Astrocyte (in vitro differentiated cells and primary cell): ENCODE data around the gene NPEPL1. TPM values are rescaled to one million over a fixed set of nuclear protein-coding genes. Genes with fewer than 3 reads are reported as not detected.

ENCODE experiments used
- DNase-seq: peaks from one replicate; pipeline ENCODE4 v3.0.0-alpha.2; 2010; ENCODE audit warnings: low read depth
- FAIRE-seq: peaks from 2 replicates; lab custom pipeline; 2011; peaks lifted over from hg19 to GRCh38; lab: Jason Lieb, UNC
- H2AFZ ChIP-seq: 2 replicates; pipeline ENCODE4 v1.6.0; 2012; ENCODE audit warnings: low read depth, low read length, inconsistent platforms
- H3K27ac ChIP-seq: 2 replicates; pipeline ENCODE4 v1.5.1; 2011; ENCODE audit warnings: low read depth, low read length, inconsistent platforms
- H3K27me3 ChIP-seq: 2 replicates; pipeline ENCODE4 v1.6.0; 2011; ENCODE audit warnings: low read length, inconsistent platforms; ENCODE audit not compliant: insufficient read depth
- H3K36me3 ChIP-seq: 2 replicates; pipeline ENCODE4 v1.5.1; 2011; ENCODE audit warnings: low read length, inconsistent platforms; ENCODE audit not compliant: insufficient read depth
- H3K4me1 ChIP-seq: 2 replicates; pipeline ENCODE4 v1.5.1; 2011; ENCODE audit warnings: low read length, inconsistent platforms; ENCODE audit not compliant: insufficient read depth
- H3K4me2 ChIP-seq: 2 replicates; pipeline ENCODE4 v1.6.0; 2012; ENCODE audit warnings: low read length, inconsistent platforms
- H3K4me3 ChIP-seq: 2 replicates; pipeline ENCODE4 v1.5.1; 2011; ENCODE audit warnings: low read depth, mild to moderate bottlenecking, low read length, inconsistent platforms; ENCODE audit not compliant: insufficient read depth
- H3K79me2 ChIP-seq: 2 replicates; pipeline ENCODE4 v1.6.0; 2012; ENCODE audit warnings: mild to moderate bottlenecking, low read length, inconsistent platforms; ENCODE audit not compliant: insufficient read depth
- H3K9ac ChIP-seq: 2 replicates; pipeline ENCODE4 v1.6.0; 2012; ENCODE audit warnings: mild to moderate bottlenecking, low read length, inconsistent platforms
- H3K9me3 ChIP-seq: 2 replicates; pipeline ENCODE4 v1.5.1; 2012; ENCODE audit warnings: low read depth, mild to moderate bottlenecking, low read length, inconsistent platforms; ENCODE audit not compliant: insufficient read depth
- H4K20me1 ChIP-seq: 2 replicates; pipeline ENCODE4 v1.6.0; 2012; ENCODE audit warnings: low read length, inconsistent platforms; ENCODE audit not compliant: insufficient read depth
- H3K27ac Mint-ChIP-seq: one replicate; pipeline ENCODE4 v1.8.0; 2021; ENCODE audit warnings: mild to moderate bottlenecking, mixed read lengths; ENCODE audit not compliant: unreplicated experiment
- H3K27me3 Mint-ChIP-seq: one replicate; pipeline ENCODE4 v1.8.0; 2021; ENCODE audit warnings: low read depth, mixed read lengths; ENCODE audit not compliant: unreplicated experiment
- H3K36me3 Mint-ChIP-seq: one replicate; pipeline ENCODE4 v1.8.0; 2021; ENCODE audit warnings: low read depth, mixed read lengths; ENCODE audit not compliant: unreplicated experiment
- H3K4me1 Mint-ChIP-seq: one replicate; pipeline ENCODE4 v1.8.0; 2021; ENCODE audit warnings: low read depth, mixed read lengths; ENCODE audit not compliant: unreplicated experiment
- H3K4me3 Mint-ChIP-seq: one replicate; pipeline ENCODE4 v1.8.0; 2021; ENCODE audit warnings: mild to moderate bottlenecking, moderate library complexity, mixed read lengths; ENCODE audit not compliant: unreplicated experiment
- H3K9me3 Mint-ChIP-seq: one replicate; pipeline ENCODE4 v1.8.0; 2021; ENCODE audit warnings: mild to moderate bottlenecking, mixed read lengths; ENCODE audit not compliant: unreplicated experiment
- CTCF ChIP-seq: IDR thresholded peaks from 2 replicates; pipeline ENCODE4 v1.5.1; 2011; ENCODE audit warnings: low read depth, mild to moderate bottlenecking, inconsistent platforms, low read length, moderate library complexity; ENCODE audit not compliant: insufficient read depth
- EZH2 ChIP-seq: IDR thresholded peaks from 2 replicates; pipeline ENCODE4 v1.6.1; 2012; ENCODE audit warnings: mild to moderate bottlenecking, low read length, inconsistent platforms; ENCODE audit not compliant: insufficient read depth
- total RNA-seq: library from RNA; stranded (reverse); gene quantifications from 2 replicates; pipeline ENCODE4 v1.2.1, GENCODE V29; 2021

Gene NPEPL1
- total RNA-seq, 1 donor from 2014 or later, result 27.1 TPM

- no peak overlapping the region for H3K9ac ChIP-seq
- H3K4me1 Mint-ChIP-seq, result peaks cover 2% of the 10 kb centered on the region
- TF ChIP-seq CTCF (no peak), EZH2 (no peak)
- DNase-seq, result no peak
- H3K27me3 Mint-ChIP-seq, result no peaks in the 10 kb centered on the region
- H3K9me3 ChIP-seq, result no peaks in the 10 kb centered on the region
- H3K27me3 ChIP-seq, result no peaks in the 10 kb centered on the region
- H3K4me1 ChIP-seq, result no peaks in the 10 kb centered on the region
- H3K79me2 ChIP-seq, result no peaks in the 10 kb centered on the region
- no peak overlapping the region for H3K27ac Mint-ChIP-seq
- peaks cover 24% of the 10 kb centered on the region for H3K36me3 Mint-ChIP-seq
- no peaks in the 10 kb centered on the region for H4K20me1 ChIP-seq
- H3K4me2 ChIP-seq, result no peak overlapping the region
- H3K4me3 Mint-ChIP-seq, result no peak overlapping the region
- FAIRE-seq, result no peak
- H2AFZ ChIP-seq, result no peak overlapping the region
- no peak overlapping the region for H3K27ac ChIP-seq
- no peak overlapping the region for H3K4me3 ChIP-seq
- H3K9me3 Mint-ChIP-seq, result no peaks in the 10 kb centered on the region
- peaks cover 12% of the 10 kb centered on the region for H3K36me3 ChIP-seq
These were observed 15.2 kb downstream of the NPEPL1 start for GRCh38 chr20:58707770-58708169.

GRCh38 chr20:58708246-58708931 lies 15.8 kb downstream of the NPEPL1 start:
- Histone ChIP-seq H3K4me1 (no peaks in the 10 kb centered on the region), H3K79me2 (no peaks in the 10 kb centered on the region), H3K36me3 (peaks cover 9% of the 10 kb centered on the region), H3K9me3 (no peaks in the 10 kb centered on the region), H3K9ac (no peak overlapping the region), H3K27ac (no peak overlapping the region), H3K4me3 (no peak overlapping the region), H4K20me1 (no peaks in the 10 kb centered on the region), H3K27me3 (no peaks in the 10 kb centered on the region), H2AFZ (no peak overlapping the region), H3K4me2 (no peak overlapping the region)
- TF ChIP-seq CTCF (no peak), EZH2 (no peak)
- H3K4me1 Mint-ChIP-seq, result peaks cover 2% of the 10 kb centered on the region
- H3K4me3 Mint-ChIP-seq, result no peak overlapping the region
- H3K36me3 Mint-ChIP-seq, result peaks cover 20% of the 10 kb centered on the region
- FAIRE-seq (no peak), DNase-seq (no peak)
- H3K27me3 Mint-ChIP-seq, result no peaks in the 10 kb centered on the region
- no peak overlapping the region for H3K27ac Mint-ChIP-seq
- H3K9me3 Mint-ChIP-seq, result no peaks in the 10 kb centered on the region

- Histone ChIP-seq H3K4me3 (no peak overlapping the region), H3K4me2 (no peak overlapping the region), H3K79me2 (no peaks in the 10 kb centered on the region), H4K20me1 (no peaks in the 10 kb centered on the region), H3K4me1 (no peaks in the 10 kb centered on the region), H3K9me3 (no peaks in the 10 kb centered on the region), H3K36me3 (peaks cover 4% of the 10 kb centered on the region), H3K9ac (no peak overlapping the region), H2AFZ (no peak overlapping the region), H3K27me3 (no peaks in the 10 kb centered on the region), H3K27ac (no peak overlapping the region)
- no peak for FAIRE-seq
- Mint-ChIP-seq H3K4me3 (no peak overlapping the region), H3K4me1 (peaks cover 2% of the 10 kb centered on the region), H3K9me3 (no peaks in the 10 kb centered on the region), H3K27me3 (no peaks in the 10 kb centered on the region), H3K36me3 (peaks cover 13% of the 10 kb centered on the region), H3K27ac (no peak overlapping the region)
- TF ChIP-seq CTCF, result no peak
- TF ChIP-seq EZH2, result no peak
- no peak for DNase-seq
These were observed 16.6 kb downstream of the NPEPL1 start for GRCh38 chr20:58709013-58709702.
